Nephron progenitor cell (in vitro differentiated cells): Measurements from ENCODE around the gene SLC4A4.

Experiments used
- DNase-seq: peaks from one replicate; pipeline ENCODE4 v3.0.0; 2021
- H3K27ac Mint-ChIP-seq: 2 replicates; pipeline ENCODE4 v1.8.0; 2021; ENCODE audit warnings: mild to moderate bottlenecking, moderate library complexity, mixed read lengths
- H3K27me3 Mint-ChIP-seq: 2 replicates; pipeline ENCODE4 v1.8.0; 2021; ENCODE audit warnings: mild to moderate bottlenecking, low read depth, mixed read lengths; ENCODE audit not compliant: poor library complexity
- H3K36me3 Mint-ChIP-seq: 2 replicates; pipeline ENCODE4 v1.8.0; 2021; ENCODE audit warnings: low read depth, mixed read lengths
- H3K4me1 Mint-ChIP-seq: 2 replicates; pipeline ENCODE4 v1.8.0; 2021; ENCODE audit warnings: mixed read lengths
- H3K4me3 Mint-ChIP-seq: 2 replicates; pipeline ENCODE4 v1.8.0; 2021; ENCODE audit warnings: mild to moderate bottlenecking, moderate library complexity, mixed read lengths
- H3K9me3 Mint-ChIP-seq: 2 replicates; pipeline ENCODE4 v1.8.0; 2021; ENCODE audit warnings: mild to moderate bottlenecking, moderate library complexity, mixed read lengths
- TF ChIP-seq, protein P1 (sequence below): fragments of 200-600 bp; sonication (generic); IDR thresholded peaks from 2 replicates; pipeline ENCODE4 v1.5.0; 2021; ENCODE audit warnings: antibody characterized with exemption

SLC4A4 gene

DNA sequence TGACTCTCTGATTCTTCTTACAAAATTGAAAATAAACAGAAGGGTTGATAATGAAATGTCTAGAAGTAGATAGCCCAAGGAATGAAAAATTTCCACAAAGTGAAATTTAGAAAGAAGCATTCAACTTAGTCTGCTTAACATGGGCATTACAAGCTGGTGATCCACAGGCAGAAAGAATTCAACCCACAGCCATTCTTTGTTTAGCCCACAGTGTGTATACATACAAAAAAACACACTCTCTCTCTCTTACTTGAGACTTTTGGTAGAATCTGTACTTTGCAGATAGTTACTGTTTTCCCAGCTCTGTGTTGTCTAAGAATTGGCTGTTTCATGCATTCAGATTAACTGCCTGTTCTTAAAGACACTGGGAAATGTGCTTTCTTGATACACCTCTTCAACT, 159.8 kb downstream of the SLC4A4 start:
- DNase-seq: no peak
- Mint-ChIP-seq H3K9me3 (no peaks in the 10 kb centered on the region), H3K4me1 (peaks cover 5% of the 10 kb centered on the region), H3K36me3 (no peaks in the 10 kb centered on the region), H3K27ac (no peak overlapping the region), H3K27me3 (peaks cover 5% of the 10 kb centered on the region), H3K4me3 (no peak overlapping the region)
- TF ChIP-seq, protein P1, sequence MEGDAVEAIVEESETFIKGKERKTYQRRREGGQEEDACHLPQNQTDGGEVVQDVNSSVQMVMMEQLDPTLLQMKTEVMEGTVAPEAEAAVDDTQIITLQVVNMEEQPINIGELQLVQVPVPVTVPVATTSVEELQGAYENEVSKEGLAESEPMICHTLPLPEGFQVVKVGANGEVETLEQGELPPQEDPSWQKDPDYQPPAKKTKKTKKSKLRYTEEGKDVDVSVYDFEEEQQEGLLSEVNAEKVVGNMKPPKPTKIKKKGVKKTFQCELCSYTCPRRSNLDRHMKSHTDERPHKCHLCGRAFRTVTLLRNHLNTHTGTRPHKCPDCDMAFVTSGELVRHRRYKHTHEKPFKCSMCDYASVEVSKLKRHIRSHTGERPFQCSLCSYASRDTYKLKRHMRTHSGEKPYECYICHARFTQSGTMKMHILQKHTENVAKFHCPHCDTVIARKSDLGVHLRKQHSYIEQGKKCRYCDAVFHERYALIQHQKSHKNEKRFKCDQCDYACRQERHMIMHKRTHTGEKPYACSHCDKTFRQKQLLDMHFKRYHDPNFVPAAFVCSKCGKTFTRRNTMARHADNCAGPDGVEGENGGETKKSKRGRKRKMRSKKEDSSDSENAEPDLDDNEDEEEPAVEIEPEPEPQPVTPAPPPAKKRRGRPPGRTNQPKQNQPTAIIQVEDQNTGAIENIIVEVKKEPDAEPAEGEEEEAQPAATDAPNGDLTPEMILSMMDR: no peak

DNA sequence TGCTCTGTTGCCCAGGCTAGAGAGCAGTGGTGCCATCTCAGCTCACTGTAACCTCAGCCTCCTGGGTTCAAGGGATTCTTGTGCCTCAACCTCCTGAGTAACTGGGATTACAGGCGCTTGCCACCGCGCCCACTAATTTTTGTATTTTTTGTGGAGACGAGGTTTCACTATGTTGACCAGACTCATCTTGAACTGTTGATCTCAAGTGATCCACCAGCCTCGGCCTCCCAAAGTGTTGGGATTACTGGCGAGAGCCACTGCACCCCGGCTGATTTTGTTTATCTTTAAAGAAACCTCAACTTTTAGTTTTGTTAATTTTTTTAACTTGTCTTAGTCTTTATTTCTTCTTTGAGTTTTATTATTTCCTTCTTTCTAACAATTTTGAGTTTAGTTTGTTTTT, 163.2 kb downstream of the SLC4A4 start:
- H3K27me3 Mint-ChIP-seq: no peaks in the 10 kb centered on the region
- no peaks in the 10 kb centered on the region for H3K4me1 Mint-ChIP-seq
- no peak overlapping the region for H3K27ac Mint-ChIP-seq
- H3K4me3 Mint-ChIP-seq: no peak overlapping the region
- DNase-seq: no peak
- TF ChIP-seq, protein P1: no peak
- peaks cover 2% of the 10 kb centered on the region for H3K36me3 Mint-ChIP-seq
- H3K9me3 Mint-ChIP-seq: peaks cover 8% of the 10 kb centered on the region

DNA sequence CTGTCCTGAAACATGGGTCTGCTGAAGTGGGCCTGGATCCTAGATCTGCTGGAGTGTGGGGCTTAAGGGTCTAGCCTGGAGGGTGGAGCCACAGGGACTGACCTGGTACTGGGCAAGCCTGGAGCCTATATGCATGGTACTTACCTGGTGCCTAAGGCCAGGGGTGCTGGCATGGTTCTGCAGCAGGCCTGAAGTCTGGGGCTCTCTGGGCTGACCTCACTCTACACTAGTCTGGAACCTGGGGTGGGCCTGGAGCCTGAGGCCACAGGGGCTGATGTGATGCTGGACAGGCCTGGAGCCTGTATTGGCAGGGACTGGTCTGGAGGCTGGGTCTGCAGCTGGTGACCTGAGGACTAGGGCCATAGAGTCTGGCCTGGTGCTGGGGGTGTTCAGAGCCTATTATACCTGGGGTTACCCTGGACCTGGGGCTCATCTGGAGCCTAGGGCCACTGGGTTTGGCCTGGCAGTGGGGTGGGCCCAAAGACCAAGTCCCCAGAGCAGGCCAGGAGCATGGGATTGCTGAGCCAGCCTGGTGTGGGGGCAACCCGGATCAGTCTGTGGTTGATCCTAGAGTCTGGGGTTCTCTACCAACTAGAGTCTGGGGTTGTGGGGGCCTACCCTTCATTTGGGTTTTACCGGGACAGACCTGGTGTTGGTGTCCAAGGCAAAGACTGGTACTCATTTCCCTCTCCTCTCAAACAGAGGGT, 179.6 kb downstream of the SLC4A4 start:
- TF ChIP-seq, protein P1: no peak

DNA sequence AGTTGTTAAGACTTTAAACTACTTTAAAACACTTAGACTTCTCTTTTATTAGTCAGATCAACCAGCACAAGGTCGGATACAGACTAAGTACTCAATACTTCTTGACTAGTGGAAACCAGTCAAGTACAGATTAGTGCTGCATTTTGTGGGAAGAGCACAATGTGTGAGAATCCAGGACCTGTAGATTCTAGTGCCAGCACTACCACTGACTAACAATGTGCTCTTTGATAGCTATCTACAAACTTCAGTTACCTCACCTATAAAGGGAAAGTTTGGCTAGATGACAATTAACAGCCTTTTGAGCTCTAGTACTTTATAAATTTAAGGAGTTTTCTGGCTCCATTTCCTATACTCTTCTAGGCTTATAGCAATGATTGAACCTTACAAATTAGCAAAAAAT, 181.5 kb downstream of the SLC4A4 start:
- H3K27ac Mint-ChIP-seq: no peak overlapping the region
- TF ChIP-seq, protein P1: no peak
- no peak overlapping the region for H3K4me3 Mint-ChIP-seq
- no peaks in the 10 kb centered on the region for H3K27me3 Mint-ChIP-seq
- H3K9me3 Mint-ChIP-seq: peaks cover 11% of the 10 kb centered on the region
- DNase-seq: no peak
- no peaks in the 10 kb centered on the region for H3K36me3 Mint-ChIP-seq
- H3K4me1 Mint-ChIP-seq: no peaks in the 10 kb centered on the region

More for the DNA sequence above, 179.6 kb downstream of the SLC4A4 start:
- no peaks in the 10 kb centered on the region for H3K4me1 Mint-ChIP-seq
- no peak overlapping the region for H3K27ac Mint-ChIP-seq
- H3K36me3 Mint-ChIP-seq: no peaks in the 10 kb centered on the region
- H3K9me3 Mint-ChIP-seq: peaks cover 11% of the 10 kb centered on the region
- H3K4me3 Mint-ChIP-seq: no peak overlapping the region
- no peaks in the 10 kb centered on the region for H3K27me3 Mint-ChIP-seq
- no peak for DNase-seq

DNA sequence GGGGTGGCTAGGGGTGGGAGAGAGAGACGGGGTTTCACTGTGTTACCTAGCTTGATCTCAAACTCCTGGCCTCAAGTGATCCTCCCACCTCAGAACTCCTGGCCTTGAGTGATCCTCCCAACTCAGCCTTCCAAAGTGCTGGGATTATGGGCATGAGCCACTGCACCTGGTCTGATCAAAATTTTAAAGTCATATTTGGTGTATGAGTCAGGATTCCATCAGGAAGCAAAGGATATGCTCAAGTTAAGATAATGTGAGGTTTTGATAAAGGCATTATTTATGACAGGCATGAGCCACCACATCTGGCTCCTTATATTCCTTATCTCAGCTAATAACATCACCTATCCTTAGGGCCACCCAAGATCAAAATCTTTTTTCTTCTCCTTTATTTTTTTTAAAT, 182.0 kb downstream of the SLC4A4 start:
- no peaks in the 10 kb centered on the region for H3K36me3 Mint-ChIP-seq
- peaks cover 6% of the 10 kb centered on the region for H3K9me3 Mint-ChIP-seq
- H3K27ac Mint-ChIP-seq: no peak overlapping the region
- H3K27me3 Mint-ChIP-seq: no peaks in the 10 kb centered on the region
- H3K4me3 Mint-ChIP-seq: no peak overlapping the region
- TF ChIP-seq, protein P1: no peak
- no peak for DNase-seq
- H3K4me1 Mint-ChIP-seq: no peaks in the 10 kb centered on the region

DNA sequence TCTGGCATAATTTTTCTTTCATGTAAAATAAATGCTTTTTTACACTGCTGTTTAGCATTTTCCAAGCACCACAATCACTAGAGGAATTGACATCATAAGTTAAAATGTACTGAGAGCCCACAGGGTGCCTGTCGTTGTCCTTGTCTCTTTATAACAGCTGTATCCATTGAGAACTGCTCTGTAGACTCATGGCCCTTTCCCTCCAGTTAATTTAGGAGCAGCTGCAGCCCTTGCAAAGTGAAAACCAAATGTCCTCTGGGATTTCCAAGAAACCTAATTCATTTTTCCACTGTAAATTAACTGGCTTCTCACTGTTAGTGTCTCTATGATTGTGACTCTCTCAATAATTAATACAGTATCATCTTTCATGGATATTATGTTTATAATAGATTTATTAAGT, 185.9 kb downstream of the SLC4A4 start:
- DNase-seq: no peak
- Mint-ChIP-seq H3K4me3 (no peak overlapping the region), H3K36me3 (no peaks in the 10 kb centered on the region), H3K27ac (no peak overlapping the region), H3K4me1 (peaks cover 4% of the 10 kb centered on the region), H3K9me3 (no peaks in the 10 kb centered on the region), H3K27me3 (no peaks in the 10 kb centered on the region)
- TF ChIP-seq, protein P1: no peak
